Right atrium auricular region (tissue), 2 donors: Measurements from ENCODE around the gene IKBKE. TPM values are rescaled to one million over a fixed set of nuclear protein-coding genes. Genes with fewer than 3 reads are reported as not detected.
A peak's percentile ranks its signal among the peaks of the same experiment; 100 is the strongest.

Source experiments
- DNase-seq: peaks from one replicate; pipeline ENCODE4 v3.0.0-alpha.2; 2019; ENCODE audit warnings: low spot score
- H3K27ac ChIP-seq, 2 donors: fragments of 200-600 bp; sonication (generic); 1 replicate in 1 of 2; 2 replicates in 1 of 2; pipeline ENCODE4 v1.5.1; 2016 to 2019
- H3K27me3 ChIP-seq, 2 donors: fragments of 200-600 bp; sonication (generic); one replicate each; pipeline versions ENCODE4 v1.5.1 to v1.6.0; 2017 to 2019
- H3K36me3 ChIP-seq: fragments of 200-600 bp; sonication (generic); one replicate; pipeline ENCODE4 v1.5.1; 2016
- H3K4me1 ChIP-seq, 2 donors: fragments of 200-600 bp; sonication (generic); one replicate each; pipeline versions ENCODE4 v1.5.1 to v1.6.0; 2017 to 2019
- H3K4me3 ChIP-seq, 2 donors: fragments of 200-600 bp; sonication (generic); 1 replicate in 1 of 2; 2 replicates in 1 of 2; pipeline ENCODE4 v1.5.1; 2017 to 2019; ENCODE audit warnings: mild to moderate bottlenecking in 1 of 2, moderate library complexity in 1 of 2
- H3K9me3 ChIP-seq, 2 donors: fragments of 200-600 bp; sonication (generic); one replicate each; pipeline ENCODE4 v1.5.1; 2019
- CTCF ChIP-seq, 2 donors: fragments of 200-600 bp; sonication (generic); IDR thresholded peaks; one replicate each; pipeline ENCODE4 v1.5.1; 2019; ENCODE audit warnings: antibody characterized with exemption in 2 of 2
- total RNA-seq, 2 donors: library from RNA; depleted of rRNA; stranded (reverse); fragments of >200 nt; gene quantifications; one replicate each; pipeline ENCODE4 v1.1.0, GENCODE V29; 2016

Gene IKBKE
- total RNA-seq, 2 donors from 2014 or later, result 1.3 to 3.2 TPM

GRCh38 chr1:206535853-206536188 is 65.5 kb downstream of the IKBKE start:
- H3K36me3 ChIP-seq, result no peaks in the 10 kb centered on the region
- H3K4me3 ChIP-seq, result no peak overlapping the region
- no peak for DNase-seq

GRCh38 chr1:206537141-206537540 is 66.9 kb downstream of the IKBKE start:
- H3K4me3 ChIP-seq, result no peak overlapping the region
- H3K36me3 ChIP-seq, result no peaks in the 10 kb centered on the region
- H3K9me3 ChIP-seq, result no peaks in the 10 kb centered on the region
- peaks cover 0 to 13% of the 10 kb centered on the region in 2 donors for H3K4me1 ChIP-seq
- H3K27ac ChIP-seq, result no peak overlapping the region
- no peak for TF ChIP-seq CTCF (IDR thresholded peaks at IDR 0.05)
- DNase-seq, result no peak
- H3K27me3 ChIP-seq, result no peaks in the 10 kb centered on the region

More at GRCh38 chr1:206535853-206536188, 65.5 kb downstream of the IKBKE start:
- no peak overlapping the region for H3K27ac ChIP-seq
- no peak for TF ChIP-seq CTCF (IDR thresholded peaks at IDR 0.05)
- H3K27me3 ChIP-seq, result no peaks in the 10 kb centered on the region
- no peaks in the 10 kb centered on the region for H3K9me3 ChIP-seq
- peaks cover 0 to 13% of the 10 kb centered on the region in 2 donors for H3K4me1 ChIP-seq

- Histone ChIP-seq H3K4me3 (no peak overlapping the region), H3K4me1 (peaks cover 0 to 13% of the 10 kb centered on the region in 2 donors), H3K9me3 (no peaks in the 10 kb centered on the region), H3K27ac (no peak overlapping the region), H3K36me3 (no peaks in the 10 kb centered on the region), H3K27me3 (no peaks in the 10 kb centered on the region)
- DNase-seq, result no peak
- no peak for TF ChIP-seq CTCF (IDR thresholded peaks at IDR 0.05)
Observed at GRCh38 chr1:206538086-206538770, 68.0 kb downstream of the IKBKE start.

- H3K4me1 ChIP-seq, result peaks cover 0 to 13% of the 10 kb centered on the region in 2 donors
- no peak for DNase-seq
- H3K4me3 ChIP-seq, result no peak overlapping the region
- peak overlapping the region in 1 of 2 donors; percentile 59 for H3K27ac ChIP-seq
- no peaks in the 10 kb centered on the region for H3K9me3 ChIP-seq
- H3K36me3 ChIP-seq, result no peaks in the 10 kb centered on the region
- no peak for TF ChIP-seq CTCF (IDR thresholded peaks at IDR 0.05)
- H3K27me3 ChIP-seq, result no peaks in the 10 kb centered on the region
Observed at GRCh38 chr1:206538901-206539640, 68.8 kb downstream of the IKBKE start.

GRCh38 chr1:206540044-206540780 is 69.9 kb downstream of the IKBKE start:
- Histone ChIP-seq H3K9me3 (no peaks in the 10 kb centered on the region), H3K4me1 (peaks cover 0 to 18% of the 10 kb centered on the region in 2 donors), H3K36me3 (no peaks in the 10 kb centered on the region), H3K27ac (peak overlapping the region in 1 of 2 donors; percentile 59), H3K4me3 (no peak overlapping the region), H3K27me3 (no peaks in the 10 kb centered on the region)
- no peak for TF ChIP-seq CTCF (IDR thresholded peaks at IDR 0.05)
- DNase-seq, result no peak
